ENCODE measurements around the gene C16orf74.

The C16orf74 gene

GRCh38 chr16:85750827-85751697 is at the start of gene C16orf74:
C16orf74 (minus strand) TSS chr16:85751096; CDS start chr16:85735217, 15,879 bp downstream.
- H3F3A ChIP-seq (ENCODE audit: insufficient read depth, low read length) = no peaks in the 10 kb centered on the region
- H3K9me2 ChIP-seq (replicated peaks; ENCODE audit: insufficient read depth, low read length) = no peaks in the 10 kb centered on the region
- no peaks in the 10 kb centered on the region for H4K20me1 ChIP-seq (ENCODE audit: insufficient read depth, low read length)
- H3K27me3 ChIP-seq (replicated peaks; ENCODE audit: insufficient read depth, low read length) = peaks cover 31% of the 10 kb centered on the region
- no peak within 1 kb of the TSS for H2AFZ ChIP-seq (ENCODE audit: low read length)
- H3K4me2 ChIP-seq (ENCODE audit: low read depth, low read length) = peak within 1 kb of the TSS; percentile 54; the same call in 1 of the 2 replicates
- H3K27ac ChIP-seq (ENCODE audit: low read length) = no peak within 1 kb of the TSS
- no peaks in the 10 kb centered on the region for H3K9me3 ChIP-seq (replicated peaks; ENCODE audit: insufficient read depth, low read length)
- TF ChIP-seq, protein P1, sequence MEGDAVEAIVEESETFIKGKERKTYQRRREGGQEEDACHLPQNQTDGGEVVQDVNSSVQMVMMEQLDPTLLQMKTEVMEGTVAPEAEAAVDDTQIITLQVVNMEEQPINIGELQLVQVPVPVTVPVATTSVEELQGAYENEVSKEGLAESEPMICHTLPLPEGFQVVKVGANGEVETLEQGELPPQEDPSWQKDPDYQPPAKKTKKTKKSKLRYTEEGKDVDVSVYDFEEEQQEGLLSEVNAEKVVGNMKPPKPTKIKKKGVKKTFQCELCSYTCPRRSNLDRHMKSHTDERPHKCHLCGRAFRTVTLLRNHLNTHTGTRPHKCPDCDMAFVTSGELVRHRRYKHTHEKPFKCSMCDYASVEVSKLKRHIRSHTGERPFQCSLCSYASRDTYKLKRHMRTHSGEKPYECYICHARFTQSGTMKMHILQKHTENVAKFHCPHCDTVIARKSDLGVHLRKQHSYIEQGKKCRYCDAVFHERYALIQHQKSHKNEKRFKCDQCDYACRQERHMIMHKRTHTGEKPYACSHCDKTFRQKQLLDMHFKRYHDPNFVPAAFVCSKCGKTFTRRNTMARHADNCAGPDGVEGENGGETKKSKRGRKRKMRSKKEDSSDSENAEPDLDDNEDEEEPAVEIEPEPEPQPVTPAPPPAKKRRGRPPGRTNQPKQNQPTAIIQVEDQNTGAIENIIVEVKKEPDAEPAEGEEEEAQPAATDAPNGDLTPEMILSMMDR (IDR thresholded peaks at IDR 0.05; ENCODE audit: low read length) = no peak
- TF ChIP-seq EZH2phosphoT487 (IDR thresholded peaks at IDR 0.05; ENCODE audit: low read length) = no peak
- TF ChIP-seq EZH2 (optimal IDR thresholded peaks at IDR 0.05; ENCODE audit: low read depth, low read length) = no peak
- no peak within 1 kb of the TSS for H3K4me3 ChIP-seq (ENCODE audit: low read length)
- H3K79me2 ChIP-seq (ENCODE audit: low read length) = no peaks in the 10 kb centered on the region
- H3K9ac ChIP-seq (ENCODE audit: low read length) = no peak within 1 kb of the TSS
- no peaks in the 10 kb centered on the region for H3K36me3 ChIP-seq (replicated peaks; ENCODE audit: insufficient read depth, low read length)
- 0 out of 2 replicates have a peak, but pooled peaks cover 4% of the 10 kb centered on the region for H3K4me1 ChIP-seq (ENCODE audit: low read length)
- peak; percentile 14 for DNase-seq

DNA sequence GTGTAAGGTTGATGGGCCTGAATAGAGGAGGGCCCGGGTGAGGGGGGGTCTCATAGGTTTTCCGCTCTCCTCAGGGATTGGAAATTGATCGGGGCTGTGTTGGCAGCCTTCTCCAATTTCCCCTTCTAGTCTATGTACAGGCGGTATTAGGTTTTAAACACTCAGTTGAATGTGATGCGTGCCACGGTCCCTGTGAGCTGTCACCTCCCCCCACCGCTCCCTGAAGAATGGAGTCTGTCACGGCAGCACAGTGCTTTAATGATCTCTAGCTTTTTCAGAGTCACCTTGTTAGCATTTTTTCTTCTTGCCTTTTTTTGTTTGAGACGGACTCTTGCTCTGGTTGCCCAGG is 49.4 kb upstream of the C16orf74 start:
- H3F3A ChIP-seq (ENCODE audit: insufficient read depth, low read length) = no peaks in the 10 kb centered on the region
- no peaks in the 10 kb centered on the region for H3K9me2 ChIP-seq (replicated peaks; ENCODE audit: insufficient read depth, low read length)
- no peaks in the 10 kb centered on the region for H3K36me3 ChIP-seq (replicated peaks; ENCODE audit: insufficient read depth, low read length)
- H3K79me2 ChIP-seq (ENCODE audit: low read length) = peaks cover 64% of the 10 kb centered on the region
- no peaks in the 10 kb centered on the region for H3K27me3 ChIP-seq (replicated peaks; ENCODE audit: insufficient read depth, low read length)
- H3K9me3 ChIP-seq (replicated peaks; ENCODE audit: insufficient read depth, low read length) = no peaks in the 10 kb centered on the region
- H4K20me1 ChIP-seq (ENCODE audit: insufficient read depth, low read length) = no peaks in the 10 kb centered on the region
- H3K9ac ChIP-seq (ENCODE audit: low read length) = peak overlapping the region; percentile 93
- H2AFZ ChIP-seq (ENCODE audit: low read length) = no peak overlapping the region
- no peaks in the 10 kb centered on the region for H3K4me1 ChIP-seq (ENCODE audit: low read length)
- peak overlapping the region; percentile 66; the same call in 1 of the 2 replicates for H3K4me2 ChIP-seq (ENCODE audit: low read depth, low read length)
- H3K27ac ChIP-seq (ENCODE audit: low read length) = peak overlapping the region; percentile 46; the same call in 1 of the 2 replicates
- DNase-seq = no peak
- TF ChIP-seq EZH2phosphoT487 (IDR thresholded peaks at IDR 0.05; ENCODE audit: low read length) (no peak), EZH2 (optimal IDR thresholded peaks at IDR 0.05; ENCODE audit: low read depth, low read length) (no peak)
- TF ChIP-seq, protein P1 (IDR thresholded peaks at IDR 0.05; ENCODE audit: low read length) = no peak
- H3K4me3 ChIP-seq (ENCODE audit: low read length) = peak overlapping the region; percentile 77

DNA sequence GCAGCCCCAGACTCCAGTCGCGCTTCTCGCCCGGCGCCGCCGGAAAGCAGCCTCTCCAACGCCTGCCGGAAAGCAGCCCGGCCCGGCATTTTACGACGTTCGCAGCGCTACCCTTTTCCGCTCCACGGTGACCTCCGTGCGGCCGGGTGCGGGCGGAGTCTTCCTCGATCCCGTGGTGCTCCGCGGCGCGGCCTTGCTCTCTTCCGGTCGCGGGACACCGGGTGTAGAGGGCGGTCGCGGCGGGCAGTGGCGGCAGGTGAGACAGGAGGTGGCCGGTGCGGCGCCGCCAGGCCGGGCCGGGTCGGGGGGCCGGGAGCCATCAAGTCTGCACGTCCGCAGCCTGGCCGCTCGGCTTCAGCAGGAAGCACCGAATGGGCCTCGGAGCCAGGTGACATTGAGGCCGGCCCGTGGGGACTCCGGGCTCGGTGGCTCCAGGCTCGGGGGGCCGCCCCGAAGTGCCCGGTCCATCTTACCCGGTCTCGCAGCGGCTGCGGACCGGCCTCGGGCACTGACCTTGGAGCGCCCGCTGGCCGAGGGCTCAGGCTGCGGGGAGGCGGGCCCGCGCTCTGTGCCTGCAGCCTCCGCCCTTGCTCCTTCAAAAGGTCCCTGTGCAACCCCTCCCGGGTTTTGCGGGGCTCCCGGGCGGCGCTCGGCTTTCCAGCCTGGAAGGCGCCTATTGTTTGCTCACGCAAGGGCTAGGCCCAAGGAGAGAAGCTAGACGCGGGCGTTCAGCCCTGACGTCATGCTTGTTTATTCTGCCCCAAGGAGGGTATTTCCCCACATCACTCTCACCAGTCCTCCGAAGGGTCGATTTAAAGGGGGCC is 48.8 kb upstream of the C16orf74 start, which contains the start of the genes COX4I1 and EMC8:
Gene COX4I1, plus strand, starts transcription at position 199 of the 824 bp plus-strand sequence. CDS start 1,511 bp downstream, outside the sequence.
Gene EMC8, minus strand, starts transcription at position 48 of the 824 bp plus-strand sequence. CDS start 249 bp downstream, outside the sequence.
- H3K36me3 ChIP-seq (replicated peaks; ENCODE audit: insufficient read depth, low read length) = no peaks in the 10 kb centered on the region
- no peaks in the 10 kb centered on the region for H3K4me1 ChIP-seq (ENCODE audit: low read length)
- peak; percentile 85 for DNase-seq
- no peaks in the 10 kb centered on the region for H3K9me2 ChIP-seq (replicated peaks; ENCODE audit: insufficient read depth, low read length)
- no peaks in the 10 kb centered on the region for H4K20me1 ChIP-seq (ENCODE audit: insufficient read depth, low read length)
- TF ChIP-seq EZH2 (optimal IDR thresholded peaks at IDR 0.05; ENCODE audit: low read depth, low read length) = no peak
- TF ChIP-seq EZH2phosphoT487 (IDR thresholded peaks at IDR 0.05; ENCODE audit: low read length) = no peak
- TF ChIP-seq, protein P1 (IDR thresholded peaks at IDR 0.05; ENCODE audit: low read length) = no peak
- H3K9ac ChIP-seq (ENCODE audit: low read length) = peak within 1 kb of the TSS; percentile 93
- H3K9me3 ChIP-seq (replicated peaks; ENCODE audit: insufficient read depth, low read length) = no peaks in the 10 kb centered on the region
- H3K79me2 ChIP-seq (ENCODE audit: low read length) = peaks cover 66% of the 10 kb centered on the region
- H3K27ac ChIP-seq (ENCODE audit: low read length) = peak within 1 kb of the TSS; percentile 46; the same call in 1 of the 2 replicates
- H3K4me2 ChIP-seq (ENCODE audit: low read depth, low read length) = peak within 1 kb of the TSS; percentile 79
- H2AFZ ChIP-seq (ENCODE audit: low read length) = 0 out of 2 replicates have a peak within 1 kb of the TSS, but pooled peaks have one; percentile 15
- no peaks in the 10 kb centered on the region for H3F3A ChIP-seq (ENCODE audit: insufficient read depth, low read length)
- no peaks in the 10 kb centered on the region for H3K27me3 ChIP-seq (replicated peaks; ENCODE audit: insufficient read depth, low read length)
- H3K4me3 ChIP-seq (ENCODE audit: low read length) = peak within 1 kb of the TSS; percentile 77
